HepG2 (cell line): Measurements from ENCODE around the gene TTLL13. TPM values are rescaled to one million over a fixed set of nuclear protein-coding genes. Genes with fewer than 3 reads are reported as not detected.

Experiments used
- ARNTL ChIP-seq: sonication (generic); formaldehyde crosslinking; IDR thresholded peaks from 2 replicates; pipeline ENCODE4 v1.4.0; 2020; ENCODE audit warnings: mild to moderate bottlenecking, missing genetic modification reagents
- ASH2L ChIP-seq: fragments of 300-600, 200-600 bp; sonication (generic); IDR thresholded peaks from 2 replicates; pipeline ENCODE4 v1.7.0; 2017; ENCODE audit warnings: low read depth, mild to moderate bottlenecking, moderate library complexity, mixed read lengths, low read length; ENCODE audit not compliant: insufficient read length
- ETV6 ChIP-seq: sonication (generic); formaldehyde crosslinking; conservative IDR thresholded peaks from 2 replicates; pipeline ENCODE4 v1.4.0; 2020; ENCODE audit warnings: missing genetic modification reagents
- FLYWCH1 ChIP-seq: sonication (generic); formaldehyde crosslinking; IDR thresholded peaks from 2 replicates; pipeline ENCODE4 v1.8.1; 2023; ENCODE audit warnings: mild to moderate bottlenecking, missing genetic modification reagents
- GABPA ChIP-seq, 2 experiments: IDR thresholded peaks; 2 replicates each; pipeline ENCODE4 v1.6.1; 2011 to 2016; ENCODE audit warnings: low read depth in 2 of 2, low read length in 1 of 2, missing biosample characterization in 1 of 2, missing genetic modification characterization in 1 of 2
- HDAC2 ChIP-seq: sonication (generic); formaldehyde crosslinking; IDR thresholded peaks from 2 replicates; pipeline ENCODE4 v1.4.0; 2020; ENCODE audit warnings: missing genetic modification reagents
- IKZF5 ChIP-seq: IDR thresholded peaks from 2 replicates; pipeline ENCODE4 v1.6.1; 2018; ENCODE audit warnings: missing genetic modification reagents, mild to moderate bottlenecking, missing compliant biosample characterization
- KLF9 ChIP-seq: IDR thresholded peaks from 2 replicates; pipeline ENCODE4 v1.6.1; 2016; ENCODE audit warnings: low read depth
- MEIS1 ChIP-seq: sonication (generic); formaldehyde crosslinking; IDR thresholded peaks from 2 replicates; pipeline ENCODE4 v1.9.0; 2021; ENCODE audit warnings: mild to moderate bottlenecking, missing genetic modification reagents, moderate library complexity, borderline replicate concordance
- MXD3 ChIP-seq: IDR thresholded peaks from 2 replicates; pipeline ENCODE4 v1.6.1; 2016; ENCODE audit warnings: mild to moderate bottlenecking, missing biosample characterization, missing genetic modification reagents
- NFE2L1 ChIP-seq: sonication (generic); formaldehyde crosslinking; IDR thresholded peaks from 2 replicates; pipeline ENCODE4 v1.4.0; 2020; ENCODE audit warnings: missing genetic modification reagents, mild to moderate bottlenecking, borderline replicate concordance
- NFIC ChIP-seq: IDR thresholded peaks from 2 replicates; pipeline ENCODE4 v1.6.1; 2012; ENCODE audit warnings: mild to moderate bottlenecking, low read length, inconsistent platforms
- ONECUT2 ChIP-seq: sonication (generic); formaldehyde crosslinking; IDR thresholded peaks from 2 replicates; pipeline ENCODE4 v1.4.0; 2020; ENCODE audit warnings: missing genetic modification reagents
- TOE1 ChIP-seq: sonication (generic); formaldehyde crosslinking; IDR thresholded peaks from 2 replicates; pipeline ENCODE4 v1.4.0; 2020; ENCODE audit warnings: mild to moderate bottlenecking, missing genetic modification reagents
- ZBTB38 ChIP-seq: sonication (generic); formaldehyde crosslinking; IDR thresholded peaks from 2 replicates; pipeline ENCODE4 v1.5.1; 2020; ENCODE audit warnings: mild to moderate bottlenecking, missing genetic modification reagents
- ZFP36L1 ChIP-seq: sonication (generic); formaldehyde crosslinking; IDR thresholded peaks from 2 replicates; pipeline ENCODE4 v1.8.0; 2022; ENCODE audit warnings: mild to moderate bottlenecking, missing genetic modification reagents, moderate library complexity
- ZFP82 ChIP-seq: sonication (generic); formaldehyde crosslinking; IDR thresholded peaks from 2 replicates; pipeline ENCODE4 v1.5.1; 2020; ENCODE audit warnings: mild to moderate bottlenecking, missing genetic modification reagents, borderline replicate concordance
- ZFY ChIP-seq: sonication (generic); formaldehyde crosslinking; IDR thresholded peaks from 2 replicates; pipeline ENCODE4 v1.4.0; 2020; ENCODE audit warnings: missing genetic modification reagents
- ZNF143 ChIP-seq: sonication (generic); formaldehyde crosslinking; IDR thresholded peaks from 2 replicates; pipeline ENCODE4 v1.4.0; 2020; ENCODE audit warnings: missing genetic modification reagents
- ZNF33B ChIP-seq: sonication (generic); formaldehyde crosslinking; IDR thresholded peaks from 2 replicates; pipeline ENCODE4 v1.5.1; 2020; ENCODE audit warnings: mild to moderate bottlenecking, missing genetic modification reagents
- ZNF460 ChIP-seq: sonication (generic); formaldehyde crosslinking; IDR thresholded peaks from 2 replicates; pipeline ENCODE4 v1.5.1; 2020; ENCODE audit warnings: missing genetic modification reagents, mild to moderate bottlenecking, borderline replicate concordance
- ZNF577 ChIP-seq: sonication (generic); formaldehyde crosslinking; IDR thresholded peaks from 2 replicates; pipeline ENCODE4 v1.4.0; 2020; ENCODE audit warnings: mild to moderate bottlenecking, low read depth, missing genetic modification reagents, borderline replicate concordance
- ZNF639 ChIP-seq: conservative IDR thresholded peaks from 2 replicates; pipeline ENCODE4 v1.6.1; 2018; ENCODE audit warnings: missing genetic modification reagents
- ZNF766 ChIP-seq: sonication (generic); formaldehyde crosslinking; IDR thresholded peaks from 2 replicates; pipeline ENCODE4 v1.5.0; 2020; ENCODE audit warnings: missing genetic modification reagents, borderline replicate concordance
- ZNF781 ChIP-seq: sonication (generic); formaldehyde crosslinking; IDR thresholded peaks from 2 replicates; pipeline ENCODE4 v1.5.1; 2020; ENCODE audit warnings: borderline replicate concordance, mild to moderate bottlenecking, missing genetic modification reagents; ENCODE audit errors: not compliant biosample characterization
- polyA plus RNA-seq, 8 experiments: library from polyadenylated mRNA; depleted of rRNA in 3 of 8; stranded (reverse) in 7 of 8; unstranded in 1 of 8; fragments of >200 nt; fragmentation: Illumina TruSeq in 4 of 8; extraction: Trizol in 4 of 8; gene quantifications; 2 replicates each; pipeline versions ENCODE4 v1.2.1 to v1.2.3, GENCODE V29; 2011 to 2016; ENCODE audit warnings: low read depth in 4 of 8, missing spikeins in 1 of 8, mixed read lengths in 1 of 8; ENCODE audit not compliant: insufficient read depth in 1 of 8
- total RNA-seq, 5 experiments: library from RNA; depleted of rRNA; stranded (reverse); fragments of >200 nt; fragmentation: Illumina TruSeq; extraction: Trizol; gene quantifications; 2 replicates each; pipeline ENCODE4 v1.2.3, GENCODE V29; 2016; ENCODE audit warnings: low read depth in 1 of 5
- TF ChIP-seq, protein P1 (sequence below): IDR thresholded peaks from 2 replicates; pipeline ENCODE4 v1.6.1; 2016; ENCODE audit warnings: missing compliant biosample characterization, missing genetic modification reagents, borderline replicate concordance

Gene TTLL13
- total and polyA plus RNA-seq, 2 of the 13 experiments (the other 11 are each of a cell fraction or from before 2014, with no cell fraction given), result 0.07 to 0.29 TPM

DNA sequence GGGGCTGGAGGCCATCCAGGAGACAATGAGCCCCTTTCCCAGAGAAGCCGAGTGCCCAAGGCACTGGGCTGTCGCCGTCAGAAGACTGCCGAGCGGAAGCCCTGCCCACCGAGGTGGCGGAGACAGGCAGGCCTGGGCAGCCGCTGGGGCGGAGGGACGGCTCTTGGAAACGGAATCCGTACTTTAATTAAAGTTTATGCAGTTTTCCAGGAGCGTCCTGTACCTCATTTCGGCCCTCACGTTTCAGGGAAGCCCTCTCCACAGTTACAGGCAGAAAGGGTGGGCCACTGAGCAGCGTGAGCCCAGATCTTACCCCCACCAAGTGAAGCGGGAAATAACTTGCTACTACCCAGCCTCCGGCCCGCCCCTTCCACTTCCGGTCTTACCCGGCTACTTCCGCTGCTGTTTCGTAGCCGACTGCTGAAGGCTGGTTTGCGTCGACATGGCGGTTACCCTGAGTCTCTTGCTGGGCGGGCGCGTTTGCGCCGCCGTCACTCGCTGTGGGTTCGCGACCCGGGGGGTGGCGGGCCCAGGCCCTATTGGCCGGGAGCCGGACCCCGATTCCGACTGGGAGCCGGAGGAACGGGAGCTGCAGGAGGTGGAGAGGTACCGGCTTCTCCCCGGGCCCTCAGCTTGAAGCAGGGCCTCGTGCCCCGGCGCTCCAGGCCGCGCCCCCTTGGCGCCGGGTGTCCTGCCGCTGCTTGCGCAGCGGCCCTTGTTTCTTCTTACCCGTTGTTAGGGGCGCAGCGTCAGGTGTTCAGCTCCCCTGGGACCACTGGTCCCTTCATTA lies 16.1 kb downstream of the TTLL13 start, which contains the start of gene NGRN (continued):
- TF ChIP-seq MEIS1 (CRISPR knock-in tag), result peak; percentile 90
- TF ChIP-seq ZNF33B (CRISPR knock-in tag), result peak; percentile 94
- TF ChIP-seq HDAC2 (CRISPR knock-in tag), result peak; percentile 18; the same call in 1 of the 2 replicates
- 0 out of 2 replicates have a peak, but pooled peaks have one; percentile 59 for TF ChIP-seq ZBTB38 (CRISPR knock-in tag)
- TF ChIP-seq ZNF766, result peak; percentile 69; the same call in 1 of the 2 replicates
- peak; percentile 65; the same call in 1 of the 2 replicates for TF ChIP-seq ZNF460 (CRISPR knock-in tag)
- TF ChIP-seq ZFY (CRISPR knock-in tag), result peak; percentile 96
- no peak for TF ChIP-seq ZFP82 (CRISPR knock-in tag)
- TF ChIP-seq ONECUT2, result peak; percentile 26; the same call in 1 of the 2 replicates
- peak; percentile 97 for TF ChIP-seq MXD3 (CRISPR knock-in tag)
- TF ChIP-seq FLYWCH1 (CRISPR knock-in tag), result peak; percentile 81; the same call in 1 of the 2 replicates
- TF ChIP-seq ZFP36L1 (CRISPR knock-in tag), result peak; percentile 88
- peak; percentile 14; the same call in 1 of the 2 replicates for TF ChIP-seq ARNTL (CRISPR knock-in tag)
- TF ChIP-seq ZNF577 (CRISPR knock-in tag), result no peak
- TF ChIP-seq ASH2L, result peak; percentile 89
- no peak for TF ChIP-seq NFE2L1 (CRISPR knock-in tag)
- no peak; the same call in 1 of the 2 replicates for TF ChIP-seq ZNF639 (CRISPR knock-in tag)
- 0 out of 2 replicates have a peak, but pooled peaks have one; percentile 0 for TF ChIP-seq NFIC
- TF ChIP-seq ZNF143, result peak; percentile 60; the same call in 1 of the 2 replicates
- TF ChIP-seq, protein P1, sequence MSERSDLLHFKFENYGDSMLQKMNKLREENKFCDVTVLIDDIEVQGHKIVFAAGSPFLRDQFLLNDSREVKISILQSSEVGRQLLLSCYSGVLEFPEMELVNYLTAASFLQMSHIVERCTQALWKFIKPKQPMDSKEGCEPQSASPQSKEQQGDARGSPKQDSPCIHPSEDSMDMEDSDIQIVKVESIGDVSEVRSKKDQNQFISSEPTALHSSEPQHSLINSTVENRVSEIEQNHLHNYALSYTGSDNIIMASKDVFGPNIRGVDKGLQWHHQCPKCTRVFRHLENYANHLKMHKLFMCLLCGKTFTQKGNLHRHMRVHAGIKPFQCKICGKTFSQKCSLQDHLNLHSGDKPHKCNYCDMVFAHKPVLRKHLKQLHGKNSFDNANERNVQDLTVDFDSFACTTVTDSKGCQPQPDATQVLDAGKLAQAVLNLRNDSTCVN (CRISPR knock-in tag), result no peak; the same call in 1 of the 2 replicates
- peak; percentile 70; the same call in 1 of the 2 replicates for TF ChIP-seq TOE1 (CRISPR knock-in tag)
- 0 out of 2 replicates have a peak, but pooled peaks have one; percentile 70 for TF ChIP-seq ETV6
- TF ChIP-seq IKZF5 (CRISPR knock-in tag), result peak; percentile 52; the same call in 1 of the 2 replicates
- peak; percentile 55 for TF ChIP-seq ZNF781 (CRISPR knock-in tag)
- peak; percentile 91 for TF ChIP-seq GABPA (IDR thresholded peaks at IDR 0.05; ENCODE audit: low read depth, low read length)
- TF ChIP-seq GABPA (CRISPR knock-in tag; IDR thresholded peaks at IDR 0.05; ENCODE audit: low read depth), result peak; percentile 97
- TF ChIP-seq KLF9 (CRISPR knock-in tag), result peak; percentile 83; the same call in 1 of the 2 replicates
